ENCODE results near the gene KCNIP2.

GRCh38 chr10:101816376-101816775 lies 27.2 kb downstream of the KCNIP2 start:
- no peak for TF ChIP-seq POLR2A (IDR thresholded peaks at IDR 0.05; ENCODE audit: low read length)
- no peak for TF ChIP-seq GATA1 (IDR thresholded peaks at IDR 0.05; ENCODE audit: low read depth, low read length)

Measured in erythroblast (primary cell).